ENCODE measurements around the gene CLEC14A.

The CLEC14A gene, protein sequence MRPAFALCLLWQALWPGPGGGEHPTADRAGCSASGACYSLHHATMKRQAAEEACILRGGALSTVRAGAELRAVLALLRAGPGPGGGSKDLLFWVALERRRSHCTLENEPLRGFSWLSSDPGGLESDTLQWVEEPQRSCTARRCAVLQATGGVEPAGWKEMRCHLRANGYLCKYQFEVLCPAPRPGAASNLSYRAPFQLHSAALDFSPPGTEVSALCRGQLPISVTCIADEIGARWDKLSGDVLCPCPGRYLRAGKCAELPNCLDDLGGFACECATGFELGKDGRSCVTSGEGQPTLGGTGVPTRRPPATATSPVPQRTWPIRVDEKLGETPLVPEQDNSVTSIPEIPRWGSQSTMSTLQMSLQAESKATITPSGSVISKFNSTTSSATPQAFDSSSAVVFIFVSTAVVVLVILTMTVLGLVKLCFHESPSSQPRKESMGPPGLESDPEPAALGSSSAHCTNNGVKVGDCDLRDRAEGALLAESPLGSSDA

DNA sequence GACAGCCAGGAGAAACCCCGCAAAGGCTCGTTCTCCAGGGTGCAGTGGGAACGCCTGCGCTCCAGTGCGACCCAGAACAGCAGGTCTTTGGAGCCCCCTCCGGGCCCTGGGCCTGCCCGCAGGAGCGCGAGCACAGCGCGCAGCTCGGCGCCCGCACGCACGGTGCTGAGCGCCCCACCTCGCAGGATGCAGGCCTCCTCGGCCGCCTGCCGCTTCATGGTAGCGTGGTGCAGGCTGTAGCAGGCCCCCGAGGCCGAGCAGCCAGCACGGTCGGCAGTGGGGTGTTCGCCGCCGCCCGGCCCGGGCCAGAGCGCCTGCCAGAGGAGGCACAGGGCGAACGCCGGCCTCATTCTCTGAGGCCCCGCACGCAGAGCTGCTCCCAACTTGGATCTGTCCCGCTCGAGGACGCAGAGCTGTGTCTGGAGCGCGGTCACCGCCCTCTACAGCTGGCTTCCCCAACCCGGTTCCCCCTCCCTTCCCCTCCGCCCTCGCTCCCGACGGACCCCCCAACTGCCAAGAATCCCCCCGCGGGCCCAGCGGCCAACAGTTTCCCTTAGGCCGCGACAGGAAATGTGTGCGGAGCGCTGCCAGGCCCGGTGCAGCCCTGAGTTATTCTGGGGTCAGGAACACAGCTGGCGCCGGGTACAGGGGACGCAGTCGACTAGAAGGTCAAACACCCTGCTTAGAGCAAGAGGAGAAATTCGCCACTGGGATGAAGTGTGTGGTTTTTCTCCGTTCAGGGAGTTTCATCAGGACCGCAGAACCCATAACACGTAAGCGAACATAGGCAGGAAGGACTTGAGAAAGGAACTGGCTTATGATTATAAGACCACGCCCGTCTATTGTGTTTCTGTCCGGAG lies at the start of gene CLEC14A:
CLEC14A (minus strand) TSS at position 421 of the 860 bp plus-strand sequence; CDS start at position 350, 71 bp downstream.
- H3K4me3 ChIP-seq (ENCODE audit: low read depth, low read length) = peak within 1 kb of the TSS; percentile 21

DNA sequence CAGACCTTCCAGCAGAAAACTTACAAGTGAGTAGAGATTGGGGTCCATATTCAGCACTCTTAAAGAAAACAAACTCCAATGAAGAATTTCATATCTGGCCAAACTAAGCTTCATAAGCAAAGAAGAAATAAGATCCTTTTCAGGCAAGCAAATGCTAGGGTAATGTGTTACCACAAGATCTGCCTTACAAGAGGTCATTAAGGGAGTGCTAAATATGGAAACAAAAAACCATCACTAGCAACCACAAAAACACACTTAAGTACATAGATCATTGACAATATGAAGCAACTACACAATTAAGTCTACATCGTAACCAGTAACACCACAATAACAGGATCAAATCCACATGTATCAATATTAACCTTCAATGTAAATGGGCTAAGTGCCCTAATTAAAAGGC lies 47.1 kb upstream of the CLEC14A start:
- no peak overlapping the region for H3K4me3 ChIP-seq (ENCODE audit: low read depth, low read length)

DNA sequence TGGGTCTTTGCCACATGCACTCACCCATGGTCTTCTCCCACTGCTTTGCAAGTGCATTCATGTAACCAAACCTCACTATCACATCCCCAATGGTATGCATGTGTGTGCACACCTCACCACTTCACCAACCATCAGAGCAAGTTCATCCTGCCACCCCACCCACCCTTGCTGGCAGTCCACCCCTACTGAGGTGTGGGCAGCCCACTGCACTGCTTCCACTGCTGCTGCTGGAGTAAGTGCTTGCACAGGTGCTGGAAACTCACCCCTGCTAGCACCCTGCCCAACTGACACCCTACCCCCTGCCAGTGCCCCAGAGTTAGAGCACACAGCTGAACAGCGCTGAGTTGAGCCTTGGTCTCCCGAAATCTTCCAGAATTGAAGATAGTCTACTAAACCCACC lies 46.1 kb upstream of the CLEC14A start:
- H3K4me3 ChIP-seq (ENCODE audit: low read depth, low read length) = no peak overlapping the region

DNA sequence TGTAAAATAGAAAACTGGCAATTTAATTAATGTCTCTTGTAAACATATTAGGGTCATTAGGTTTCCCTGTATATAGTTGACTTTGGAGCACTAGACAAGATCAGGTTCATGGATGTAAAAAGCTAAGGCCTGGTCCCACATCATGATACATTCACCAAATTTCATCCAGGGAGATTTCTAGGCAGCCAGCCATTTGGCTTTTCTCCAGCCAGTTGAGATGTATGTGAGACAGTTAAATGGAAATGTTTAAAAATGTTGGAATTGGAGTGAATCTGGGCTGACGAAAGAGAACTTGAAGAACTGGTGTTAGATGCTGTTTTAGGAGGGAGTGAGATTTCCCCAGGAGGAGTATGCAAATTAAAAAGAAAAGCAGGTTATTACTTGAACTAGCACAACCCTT lies 41.8 kb upstream of the CLEC14A start:
- no peak overlapping the region for H3K4me3 ChIP-seq (ENCODE audit: low read depth, low read length)

DNA sequence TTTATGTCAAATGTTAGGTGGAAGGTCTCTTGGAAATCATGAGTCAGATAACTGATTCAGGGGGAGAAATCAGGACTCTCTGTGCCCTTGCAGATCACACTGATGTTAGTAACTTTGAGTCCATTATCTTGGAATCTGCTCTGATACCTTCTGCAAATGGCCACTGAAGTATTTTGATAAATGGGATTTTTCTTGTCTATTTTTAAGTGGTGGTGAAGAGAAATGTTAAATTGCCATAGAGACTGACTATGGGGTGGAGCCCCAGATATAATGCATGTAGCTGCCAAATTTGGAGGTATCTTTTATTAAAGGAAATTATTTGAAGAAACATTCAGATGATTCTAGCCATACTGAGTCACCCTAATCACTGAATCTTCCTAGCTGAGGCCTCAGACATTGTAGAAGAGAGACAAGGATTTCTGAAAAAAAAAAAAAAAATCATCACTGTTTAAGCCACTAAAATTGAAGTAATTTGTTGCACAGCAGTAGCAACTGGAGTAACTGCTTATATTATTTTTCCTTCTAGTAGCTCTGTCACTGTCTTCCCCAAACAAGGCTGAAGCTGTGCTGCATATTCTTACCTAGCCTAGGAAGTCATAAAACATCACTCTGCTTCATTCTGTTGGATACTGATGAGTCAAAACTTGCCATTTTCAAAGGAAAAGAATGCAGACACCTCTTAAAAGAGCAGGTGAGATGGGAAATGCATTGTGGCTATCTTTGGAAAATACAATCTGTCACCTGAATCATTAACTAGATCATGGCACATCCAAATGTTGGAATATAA lies 36.0 kb upstream of the CLEC14A start:
- H3K4me3 ChIP-seq (ENCODE audit: low read depth, low read length) = no peak overlapping the region

DNA sequence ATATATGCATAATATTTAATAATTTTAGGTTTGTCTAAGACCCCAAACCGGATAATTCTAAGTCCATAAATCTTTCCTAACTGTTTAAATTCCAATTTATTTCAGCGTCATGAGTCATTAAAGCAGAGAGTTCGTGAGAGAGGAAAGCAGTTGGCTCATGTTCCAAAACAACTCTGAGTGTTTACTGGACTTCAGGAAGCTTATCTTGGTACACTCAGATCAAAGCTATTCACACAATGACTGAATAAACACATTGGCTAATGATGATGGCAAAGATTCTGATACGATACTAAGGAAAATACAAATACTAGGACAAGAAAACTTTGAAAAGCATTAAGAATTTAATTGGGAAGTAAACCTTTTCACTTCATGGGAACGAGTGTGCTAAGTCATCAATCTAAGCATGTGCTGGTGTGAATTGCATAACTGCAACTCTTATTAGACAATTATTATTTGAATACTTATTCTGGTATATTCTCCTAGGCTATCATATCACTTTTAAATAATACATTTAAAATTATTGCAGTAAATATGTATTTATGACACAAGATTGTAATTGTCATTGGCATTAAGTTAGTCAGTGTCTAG lies 34.8 kb upstream of the CLEC14A start:
- H3K4me3 ChIP-seq (ENCODE audit: low read depth, low read length) = no peak overlapping the region

DNA sequence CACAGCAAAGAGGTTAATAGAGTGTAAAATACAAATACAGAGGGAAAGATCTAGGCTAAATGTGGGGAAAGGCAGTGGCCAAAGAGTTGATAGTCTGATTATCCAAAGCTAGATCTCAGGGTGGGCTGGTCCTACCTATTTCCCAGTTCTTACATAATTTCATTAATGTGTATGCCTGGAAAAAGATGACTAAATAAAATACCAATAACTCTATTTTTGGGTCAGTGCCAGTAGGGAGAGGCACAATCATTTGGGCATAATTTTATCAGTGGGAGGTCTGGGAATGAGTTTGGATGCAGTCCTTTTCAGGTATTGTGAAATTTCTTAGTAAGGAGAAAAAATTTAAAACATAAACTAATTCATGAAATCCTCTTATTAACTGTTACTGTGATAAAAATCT lies 30.6 kb upstream of the CLEC14A start:
- no peak overlapping the region for H3K4me3 ChIP-seq (ENCODE audit: low read depth, low read length)

DNA sequence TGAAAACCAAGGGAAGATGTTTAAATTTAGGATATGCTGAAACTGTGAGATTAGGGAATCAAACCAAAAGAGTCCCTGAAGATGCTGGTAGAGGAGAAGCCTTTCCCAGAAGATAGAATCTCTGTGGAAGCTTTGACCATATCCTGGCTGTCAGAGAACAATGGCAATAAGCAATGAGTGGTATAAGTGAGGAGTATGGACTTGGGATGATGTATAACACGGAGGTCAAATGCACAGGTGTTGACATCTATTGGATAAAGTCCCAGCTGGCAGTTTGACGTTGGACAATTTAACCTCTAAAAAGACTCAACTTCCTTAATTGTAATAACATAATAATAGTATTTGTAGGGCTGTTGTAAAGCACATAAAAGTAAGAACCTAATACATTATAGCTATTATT lies 30.1 kb upstream of the CLEC14A start:
- H3K4me3 ChIP-seq (ENCODE audit: low read depth, low read length) = no peak overlapping the region

DNA sequence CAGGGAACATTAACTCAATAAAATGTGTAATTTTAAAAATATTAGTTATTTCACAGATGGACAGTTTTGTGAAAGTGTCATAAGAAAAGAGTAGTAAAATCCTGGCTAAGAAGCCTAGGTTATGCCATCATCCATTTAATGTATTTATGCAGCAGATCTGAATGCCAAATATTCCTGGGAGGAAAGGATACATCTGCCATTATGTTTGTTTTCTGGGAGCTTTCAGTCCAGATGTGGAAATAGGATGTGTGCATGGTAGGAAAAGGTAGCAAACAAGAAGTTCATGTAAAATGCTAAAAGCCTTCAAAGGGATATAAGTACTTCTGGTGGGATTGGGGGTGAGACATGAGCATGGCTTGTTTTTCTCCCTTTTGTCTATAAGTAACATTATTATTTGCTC lies 27.0 kb upstream of the CLEC14A start:
- H3K4me3 ChIP-seq (ENCODE audit: low read depth, low read length) = no peak overlapping the region

DNA sequence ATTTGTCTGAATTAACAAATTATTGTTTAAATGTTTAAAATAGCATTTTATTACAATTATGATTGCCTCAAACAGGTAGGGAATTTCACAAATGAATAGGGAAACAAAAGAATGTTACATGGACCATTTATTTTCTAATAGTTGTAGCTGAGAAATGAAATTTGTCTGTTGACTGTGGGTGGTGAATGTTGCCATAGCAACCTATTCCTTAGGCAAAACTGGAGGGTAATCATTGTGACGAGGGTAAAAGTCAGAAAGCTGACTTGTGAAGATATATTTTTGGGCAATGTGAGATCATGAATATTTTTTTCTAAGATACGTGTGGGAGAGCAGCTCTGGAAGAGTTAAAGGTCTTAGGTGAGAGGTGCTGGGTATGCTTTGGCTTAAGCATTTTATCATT lies 24.2 kb upstream of the CLEC14A start:
- no peak overlapping the region for H3K4me3 ChIP-seq (ENCODE audit: low read depth, low read length)

DNA sequence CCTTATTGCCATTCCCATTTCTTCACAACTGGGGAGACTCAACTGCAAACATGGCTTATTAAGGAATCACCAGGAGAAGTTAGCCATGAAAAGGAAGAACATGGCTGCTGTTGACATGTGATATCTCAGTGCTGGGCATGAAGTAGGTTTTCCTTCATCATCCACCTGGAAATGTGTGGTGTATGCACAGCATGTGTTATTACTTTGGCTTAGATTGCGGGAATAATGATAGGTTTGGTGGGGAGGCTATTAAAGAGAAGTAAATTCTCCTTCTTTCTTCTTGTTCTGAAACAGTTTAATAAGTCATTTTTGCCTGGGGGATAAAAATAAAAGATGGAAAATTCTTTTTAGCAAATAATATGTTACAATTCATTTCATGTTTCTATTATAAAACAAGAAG lies 23.7 kb upstream of the CLEC14A start:
- no peak overlapping the region for H3K4me3 ChIP-seq (ENCODE audit: low read depth, low read length)

DNA sequence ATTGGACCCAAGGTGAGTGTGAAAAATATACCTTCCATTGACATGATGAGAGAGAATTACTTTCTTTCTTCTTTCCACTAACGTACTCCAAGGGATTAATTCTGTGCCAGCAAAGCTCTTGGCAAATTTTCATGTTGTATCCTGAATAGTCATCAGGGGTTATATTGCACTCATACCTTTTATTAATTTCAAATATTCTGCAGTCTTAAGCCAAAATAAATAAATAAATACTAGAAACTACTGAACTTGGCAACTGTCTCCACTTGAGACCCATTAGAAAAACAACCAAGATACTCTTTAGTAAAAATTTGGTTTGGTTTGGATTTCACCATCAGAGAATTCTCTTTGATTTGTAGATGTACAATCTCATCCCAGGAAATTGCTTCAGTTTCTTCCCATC lies 22.1 kb upstream of the CLEC14A start:
- no peak overlapping the region for H3K4me3 ChIP-seq (ENCODE audit: low read depth, low read length)

DNA sequence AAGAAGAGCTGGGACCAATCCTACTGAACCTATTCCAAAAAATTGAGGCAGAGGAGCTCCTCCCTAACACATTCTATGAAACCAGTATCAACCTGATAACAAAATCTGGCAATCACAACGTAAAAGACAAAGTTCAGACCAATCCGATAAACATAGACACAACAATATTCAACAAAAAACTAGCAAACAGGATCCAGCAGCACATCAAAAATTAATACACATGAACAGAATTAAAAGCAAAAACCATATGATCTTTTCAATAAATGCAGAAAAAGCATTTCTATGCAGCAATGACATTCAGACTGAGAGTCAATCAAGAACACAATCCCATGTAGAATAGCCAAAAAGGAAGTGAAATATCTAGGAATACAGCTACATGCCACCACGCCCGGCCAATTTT lies 7.0 kb upstream of the CLEC14A start:
- no peak overlapping the region for H3K4me3 ChIP-seq (ENCODE audit: low read depth, low read length)

DNA sequence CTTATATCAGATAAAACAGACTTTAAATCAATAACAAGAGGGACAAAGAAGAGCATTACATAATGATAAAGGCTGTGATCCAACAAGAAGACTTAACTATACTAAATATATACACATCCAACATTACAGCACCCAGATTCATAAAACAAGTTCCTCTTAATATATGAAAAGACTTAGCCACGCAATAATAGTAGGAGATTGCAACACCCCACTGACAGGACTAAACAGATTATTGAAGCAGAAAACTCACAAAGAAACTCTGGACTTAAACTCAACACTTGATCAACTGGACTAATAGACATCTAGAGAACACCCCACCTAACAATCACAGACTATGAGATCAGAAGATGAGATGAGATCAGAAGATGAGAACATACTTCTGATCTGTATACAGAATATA lies 5.7 kb upstream of the CLEC14A start:
- no peak overlapping the region for H3K4me3 ChIP-seq (ENCODE audit: low read depth, low read length)

DNA sequence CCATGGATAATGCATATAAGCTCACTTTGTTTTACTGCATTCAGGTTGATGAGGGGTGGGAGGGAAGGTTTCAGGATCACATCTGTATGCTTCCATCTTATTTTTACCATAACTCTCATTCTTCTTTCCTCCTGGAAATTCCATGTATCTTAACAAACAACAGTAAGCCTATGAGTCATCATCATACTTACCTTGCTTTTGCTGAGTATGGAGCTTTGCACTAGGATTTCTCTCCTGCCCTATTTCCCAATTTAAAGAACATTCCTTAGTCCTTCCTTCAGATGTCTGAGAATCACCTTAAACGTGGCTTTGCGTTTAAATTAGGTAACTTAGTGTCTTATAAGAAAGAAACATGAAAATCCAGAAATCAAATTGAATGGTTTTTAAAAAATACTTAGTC lies 1.6 kb upstream of the CLEC14A start:
- H3K4me3 ChIP-seq (ENCODE audit: low read depth, low read length) = no peak overlapping the region

DNA sequence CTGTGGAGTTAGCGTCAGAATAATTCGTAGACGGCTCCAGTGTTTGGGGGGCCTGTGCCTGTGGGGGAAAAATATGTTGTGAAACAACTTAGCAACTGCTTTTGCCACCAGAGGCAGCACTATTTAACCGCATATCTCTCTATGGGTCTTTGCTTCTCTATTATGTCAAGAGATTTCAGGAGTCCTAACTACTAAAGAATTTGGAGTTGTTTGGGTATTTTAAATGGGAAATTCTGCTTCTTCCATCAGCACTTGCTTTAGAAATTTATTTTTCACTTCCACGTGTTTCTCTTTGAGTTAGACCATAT lies 594 bp upstream of the CLEC14A start:
- no peak overlapping the region for H3K4me3 ChIP-seq (ENCODE audit: low read depth, low read length)

DNA sequence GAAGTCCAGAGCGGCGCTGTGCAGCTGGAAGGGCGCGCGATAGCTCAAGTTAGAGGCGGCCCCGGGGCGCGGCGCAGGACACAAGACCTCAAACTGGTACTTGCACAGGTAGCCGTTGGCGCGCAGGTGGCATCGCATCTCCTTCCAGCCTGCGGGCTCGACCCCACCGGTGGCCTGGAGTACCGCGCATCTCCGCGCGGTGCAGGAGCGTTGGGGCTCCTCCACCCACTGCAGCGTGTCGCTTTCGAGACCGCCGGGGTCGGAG lies 553 bp downstream of the CLEC14A start:
- H3K4me3 ChIP-seq (ENCODE audit: low read depth, low read length) = peak overlapping the region; percentile 21

DNA sequence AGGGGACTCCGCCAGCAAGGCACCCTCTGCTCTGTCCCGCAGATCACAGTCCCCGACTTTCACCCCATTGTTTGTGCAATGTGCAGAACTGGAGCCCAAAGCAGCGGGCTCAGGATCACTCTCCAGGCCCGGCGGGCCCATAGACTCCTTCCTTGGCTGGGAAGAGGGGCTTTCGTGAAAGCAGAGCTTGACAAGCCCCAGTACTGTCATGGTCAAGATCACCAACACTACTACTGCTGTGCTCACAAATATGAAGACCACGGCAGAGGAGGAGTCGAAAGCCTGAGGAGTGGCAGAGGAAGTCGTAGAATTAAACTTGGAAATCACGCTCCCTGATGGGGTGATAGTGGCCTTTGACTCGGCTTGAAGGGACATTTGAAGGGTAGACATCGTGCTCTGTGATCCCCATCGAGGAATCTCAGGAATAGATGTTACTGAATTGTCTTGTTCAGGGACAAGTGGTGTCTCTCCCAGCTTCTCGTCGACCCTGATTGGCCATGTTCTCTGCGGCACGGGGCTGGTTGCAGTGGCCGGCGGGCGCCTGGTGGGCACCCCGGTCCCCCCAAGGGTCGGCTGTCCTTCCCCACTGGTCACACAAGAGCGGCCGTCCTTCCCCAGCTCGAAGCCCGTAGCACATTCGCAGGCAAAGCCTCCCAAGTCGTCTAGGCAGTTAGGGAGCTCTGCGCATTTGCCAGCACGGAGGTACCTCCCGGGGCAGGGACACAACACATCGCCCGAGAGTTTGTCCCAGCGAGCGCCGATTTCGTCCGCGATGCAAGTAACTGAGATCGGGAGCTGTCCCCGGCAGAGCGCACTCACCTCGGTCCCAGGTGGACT lies 1.1 kb downstream of the CLEC14A start:
- peak overlapping the region; percentile 21 for H3K4me3 ChIP-seq (ENCODE audit: low read depth, low read length)

DNA sequence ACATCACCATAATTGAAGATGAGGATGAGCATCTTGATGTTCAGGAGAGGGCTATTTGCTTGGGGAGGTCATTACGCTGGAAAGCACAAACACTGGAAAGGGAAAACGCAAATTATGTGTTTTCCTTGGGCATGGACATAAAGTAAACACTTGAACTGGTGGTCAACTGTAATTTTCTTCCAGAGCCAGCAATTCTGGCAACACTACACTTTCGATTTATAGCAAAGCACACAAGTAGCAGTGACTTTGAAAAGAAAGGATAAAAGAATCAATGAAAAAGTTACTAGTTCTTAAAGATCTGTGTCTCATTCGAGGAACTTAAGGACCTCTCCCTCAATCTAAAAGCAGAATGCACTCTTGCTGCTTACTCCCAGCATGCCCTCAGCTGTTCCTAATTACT lies 2.2 kb downstream of the CLEC14A start:
- no peak overlapping the region for H3K4me3 ChIP-seq (ENCODE audit: low read depth, low read length)

DNA sequence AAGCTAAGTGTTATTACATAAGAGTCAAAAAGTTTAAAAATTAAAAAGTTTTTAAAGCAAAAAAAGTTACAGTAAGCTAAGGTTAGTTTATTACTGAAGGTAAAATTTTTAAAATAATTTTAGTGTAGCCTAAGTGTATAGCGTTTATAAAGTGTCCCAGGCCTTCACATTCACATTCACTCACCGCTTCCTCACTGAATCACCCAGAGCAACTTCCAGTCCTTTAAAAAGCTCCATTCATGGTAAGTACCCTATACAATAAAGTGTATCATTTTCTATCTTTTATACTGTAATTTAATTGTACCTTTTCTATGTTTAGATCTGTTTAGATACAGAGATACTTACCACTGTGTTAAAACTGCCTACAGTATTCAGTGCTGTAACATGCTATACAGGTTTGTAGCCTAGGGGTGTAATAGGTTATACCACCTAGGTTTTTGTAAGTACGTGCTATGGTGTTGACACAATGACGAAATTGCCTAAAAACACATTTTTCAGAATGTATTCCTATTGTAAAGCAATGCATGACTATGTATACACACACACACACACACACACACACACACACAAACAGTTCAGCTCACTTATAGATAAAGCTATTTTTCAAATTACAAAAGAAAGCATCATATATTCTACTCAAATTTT lies 3.7 kb downstream of the CLEC14A start:
- no peak overlapping the region for H3K4me3 ChIP-seq (ENCODE audit: low read depth, low read length)
